HCT116 (cell line): ENCODE measurements around the gene TMEM256. TPM values are rescaled to one million over a fixed set of nuclear protein-coding genes. Genes with fewer than 3 reads are reported as not detected.
A peak's percentile ranks its signal among the peaks of the same experiment; 100 is the strongest.

Source experiments
- ATAC-seq: fragments of 200-7000 bp; cut with Tn5 transposase; 2 replicates; pipeline ENCODE4 v1.9.1; 2020; ENCODE audit warnings: mild to moderate bottlenecking, moderate library complexity
- BruUV-seq: library from RNA; stranded (reverse); fragments of 400-500 nt; replicated peaks from 2 replicates; lab custom pipeline; 2021; lab: Mats Ljungman, UMichigan
- CTCF ChIA-PET: fragments of 300-600 bp; sonication (Branson Sonifier 250); formaldehyde crosslinking; loops from one replicate; lab custom pipeline; 2021; ENCODE audit warnings: antibody characterized with exemption; lab: Charles Lee
- POLR2A ChIA-PET: fragments of 300-600, 350-600 bp; sonication (Branson Sonifier 250); formaldehyde crosslinking; loops from one replicate; lab custom pipeline; 2021; ENCODE audit warnings: antibody characterized with exemption; lab: Charles Lee
- RAD21 ChIA-PET, 2 experiments: fragments of 300-600 bp; sonication (Branson Sonifier 250); formaldehyde crosslinking; loops; one replicate each; lab custom pipeline; 2023; ENCODE audit warnings: low total read pairs in 2 of 2; ENCODE audit not compliant: uncharacterized antibody in 2 of 2, unreplicated experiment in 2 of 2, low non-redundant PET in 1 of 2; lab: Charles Lee
- DNase-seq: peaks from one replicate; pipeline ENCODE4 v3.0.0-alpha.2; 2010; ENCODE audit warnings: low read depth, low spot score
- H2AFZ ChIP-seq: fragments of 200-600 bp; shearing (Covaris generic), sonication (generic); 2 replicates; pipeline ENCODE4 v1.6.1; 2017; ENCODE audit warnings: low read depth, mixed run types, mixed read lengths, antibody characterized with exemption, low read length; ENCODE audit not compliant: poor library complexity, severe bottlenecking
- H3K27ac ChIP-seq: 2 replicates; pipeline ENCODE4 v1.5.1; 2012; ENCODE audit warnings: low read depth, low read length
- H3K27me3 ChIP-seq: fragments of 200-600 bp; sonication (generic); 2 replicates; pipeline ENCODE4 v1.6.1; 2016; ENCODE audit warnings: mixed run types, low read length, mixed read lengths; ENCODE audit not compliant: insufficient read depth
- H3K36me3 ChIP-seq, 2 experiments: fragments of 200-500 bp in 1 of 2; fragments of 200-600 bp in 1 of 2; sonication (Bioruptor generic) in 1 of 2; sonication (generic) in 1 of 2; 2 replicates each; pipeline versions ENCODE4 v1.5.1 to v1.6.1; 2014 to 2016; ENCODE audit warnings: low read length in 2 of 2, inconsistent platforms in 1 of 2, mixed read lengths in 1 of 2, mixed run types in 1 of 2; ENCODE audit not compliant: insufficient read depth in 2 of 2, control insufficient read depth in 1 of 2
- H3K4me1 ChIP-seq, 2 experiments: fragments of 200-600 bp in 1 of 2; sonication (generic) in 1 of 2; 2 replicates each; pipeline versions ENCODE4 v1.5.1 to v1.6.1; 2012 to 2017; ENCODE audit warnings: low read length in 2 of 2, inconsistent platforms in 1 of 2, mild to moderate bottlenecking in 1 of 2, mixed read lengths in 1 of 2, mixed run types in 1 of 2, moderate library complexity in 1 of 2; ENCODE audit not compliant: insufficient read depth in 2 of 2, control insufficient read depth in 1 of 2
- H3K4me2 ChIP-seq: fragments of 200-600 bp; sonication (generic); 2 replicates; pipeline ENCODE4 v1.6.1; 2017; ENCODE audit warnings: mixed run types, low read length, mixed read lengths
- H3K4me3 ChIP-seq, 2 experiments: fragments of 200-600 bp in 1 of 2; sonication (generic) in 1 of 2; replicated peaks in 1 of 2; 2 replicates each; pipeline ENCODE4 v1.5.1; 2011 to 2016; ENCODE audit warnings: low read length in 2 of 2, control low read depth in 1 of 2, low read depth in 1 of 2, mild to moderate bottlenecking in 1 of 2, mixed read lengths in 1 of 2, mixed run types in 1 of 2
- H3K79me2 ChIP-seq: fragments of 200-600 bp; sonication (generic); 2 replicates; pipeline ENCODE4 v1.6.1; 2017; ENCODE audit warnings: mild to moderate bottlenecking, mixed run types, low read length, moderate library complexity, mixed read lengths; ENCODE audit not compliant: insufficient read depth
- H3K9ac ChIP-seq: fragments of 200-600 bp; sonication (generic); 2 replicates; pipeline ENCODE4 v1.6.1; 2016; ENCODE audit warnings: low read length, mixed read lengths
- H3K9me2 ChIP-seq: fragments of 200-600 bp; sonication (generic), shearing (Covaris generic); 2 replicates; pipeline ENCODE4 v1.6.1; 2017; ENCODE audit warnings: mixed run types, mild to moderate bottlenecking, moderate library complexity; ENCODE audit not compliant: insufficient read depth
- H3K9me3 ChIP-seq, 2 experiments: fragments of 200-500 bp in 1 of 2; fragments of 200-600 bp in 1 of 2; sonication (Bioruptor generic) in 1 of 2; sonication (generic) in 1 of 2; 2 replicates each; pipeline ENCODE4 v1.6.1; 2014 to 2017; ENCODE audit warnings: low read length in 2 of 2, mixed read lengths in 2 of 2, inconsistent platforms in 1 of 2, low read depth in 1 of 2, mild to moderate bottlenecking in 1 of 2, mixed run types in 1 of 2, moderate library complexity in 1 of 2; ENCODE audit not compliant: control insufficient read depth in 1 of 2, insufficient read depth in 1 of 2
- H4K20me1 ChIP-seq: fragments of 200-600 bp; sonication (generic), shearing (Covaris generic); 2 replicates; pipeline ENCODE4 v1.6.1; 2017; ENCODE audit warnings: mixed run types, mild to moderate bottlenecking, moderate library complexity; ENCODE audit not compliant: insufficient read depth
- CBX3 ChIP-seq: IDR thresholded peaks from 2 replicates; pipeline ENCODE4 v1.6.1; 2012; ENCODE audit warnings: low read depth
- CEBPB ChIP-seq: IDR thresholded peaks from 2 replicates; pipeline ENCODE4 v1.6.1; 2012; ENCODE audit warnings: low read depth
- CTCF ChIP-seq, 3 experiments: fragments of 200-600 bp in 1 of 3; sonication (generic) in 1 of 3; IDR thresholded peaks in 2 of 3; conservative IDR thresholded peaks in 1 of 3; 2 replicates each; pipeline ENCODE4 v1.5.1; 2012 to 2017; ENCODE audit warnings: low read depth in 2 of 3, low read length in 2 of 3, antibody characterized with exemption in 1 of 3, borderline replicate concordance in 1 of 3, control low read depth in 1 of 3, mild to moderate bottlenecking in 1 of 3, mixed read lengths in 1 of 3, mixed run types in 1 of 3, moderate library complexity in 1 of 3; ENCODE audit not compliant: insufficient read depth in 1 of 3
- ELF1 ChIP-seq: IDR thresholded peaks from 2 replicates; pipeline ENCODE4 v1.6.1; 2012; ENCODE audit warnings: low read depth, borderline replicate concordance
- FOSL1 ChIP-seq: IDR thresholded peaks from 2 replicates; pipeline ENCODE4 v1.6.1; 2012; ENCODE audit warnings: low read depth
- JUND ChIP-seq: IDR thresholded peaks from 2 replicates; pipeline ENCODE4 v1.6.1; 2012
- POLR2A ChIP-seq: IDR thresholded peaks from 2 replicates; pipeline ENCODE4 v1.7.0; 2011; ENCODE audit warnings: borderline replicate concordance; ENCODE audit not compliant: insufficient read depth, insufficient read length; ENCODE audit errors: extremely low read depth
- POLR2AphosphoS5 ChIP-seq: IDR thresholded peaks from 2 replicates; pipeline ENCODE4 v1.6.1; 2011; ENCODE audit warnings: mild to moderate bottlenecking, low read depth, low read length, moderate library complexity
- RAD21 ChIP-seq: IDR thresholded peaks from 2 replicates; pipeline ENCODE4 v1.6.1; 2012; ENCODE audit warnings: low read depth, mild to moderate bottlenecking
- SRF ChIP-seq: IDR thresholded peaks from 2 replicates; pipeline ENCODE4 v1.6.1; 2012; ENCODE audit warnings: low read depth
- TCF7L2 ChIP-seq: IDR thresholded peaks from 2 replicates; pipeline ENCODE4 v1.7.0; 2011; ENCODE audit warnings: borderline replicate concordance, inconsistent platforms; ENCODE audit not compliant: insufficient read depth, insufficient read length; ENCODE audit errors: extremely low read depth
- YY1 ChIP-seq: IDR thresholded peaks from 2 replicates; pipeline ENCODE4 v1.6.1; 2011; ENCODE audit warnings: low read length, low read depth, moderate library complexity, mild to moderate bottlenecking; ENCODE audit not compliant: insufficient replicate concordance; ENCODE audit errors: extremely low read depth
- ZNF274 ChIP-seq: fragments of 200-500 bp; sonication (Bioruptor generic); IDR thresholded peaks from 2 replicates; pipeline ENCODE4 v1.6.1; 2014; ENCODE audit warnings: mild to moderate bottlenecking, low read depth, low read length, inconsistent platforms
- intact Hi-C: fragments of 100-400 bp; cut with micrococcal nuclease; formaldehyde crosslinking; loops from 2 replicates; pipeline ENCODE4 v1.10.0; 2022
- total RNA-seq: library from RNA; stranded (reverse); gene quantifications from one replicate; pipeline ENCODE4 v1.2.1, GENCODE V29; 2021; ENCODE audit not compliant: unreplicated experiment

The TMEM256 gene
- total RNA-seq, 1 experiment from 2014 or later: 110 TPM

GRCh38 chr17:7356756-7357155 lies 47.1 kb downstream of the TMEM256 start:
- DNase-seq (no peak), ATAC-seq (no peak)
- no peak overlapping the region for H3K27ac ChIP-seq
- H3K27me3 ChIP-seq: no peaks in the 10 kb centered on the region
- no peak overlapping the region for H3K4me3 ChIP-seq
- ChIA-PET CTCF (interaction anchor here (0.6 to 2.9 kb wide), 8 partner anchors 14 to 204 kb away, joined by 3 to 21 read pairs (median 6); partner anchors contain the start of genes NEURL4, SENP3 and TMEM102), POLR2A (interaction anchor here (0.7 to 0.8 kb wide), 2 partner anchors 79 to 227 kb away, joined by 3 to 4 read pairs; partner anchors contain the start of genes MPDU1 and TMEM102), RAD21 (interaction anchor here in 1 of 2 experiments (0.7 to 2.0 kb wide), 2 partner anchors 46 to 79 kb away, joined by 4 to 6 read pairs; partner anchors contain the start of gene TMEM102)
- no peaks in the 10 kb centered on the region for H3K9me2 ChIP-seq
- peaks cover 23 to 48% of the 10 kb centered on the region in 2 experiments for H3K4me1 ChIP-seq
- no peaks in the 10 kb centered on the region for H3K9me3 ChIP-seq
- H3K79me2 ChIP-seq: peaks cover 6% of the 10 kb centered on the region; the same call in 1 of the 2 replicates
- BruUV-seq: no TSS peak
- H2AFZ ChIP-seq: no peak overlapping the region
- peak overlapping the region; percentile 60; the same call in 1 of the 2 replicates for H3K4me2 ChIP-seq
- no peaks in the 10 kb centered on the region for H4K20me1 ChIP-seq
- intact Hi-C loops: loop anchor here (1.0 to 5.0 kb wide), 4 partner anchors 36 to 205 kb away; partner anchors contain the start of genes PLSCR3, SENP3 and ZBTB4
- H3K36me3 ChIP-seq: no peaks in the 10 kb centered on the region
- H3K9ac ChIP-seq: no peak overlapping the region
- TF ChIP-seq SRF (no peak), CBX3 (no peak), POLR2AphosphoS5 (no peak), CEBPB (no peak), RAD21 (no peak), TCF7L2 (no peak), CTCF (IDR thresholded peaks at IDR 0.05 in 2 of 3, conservative IDR thresholded peaks at IDR 0.05 in 1 of 3; ENCODE audit: borderline replicate concordance in 1 of 3, insufficient read depth in 1 of 3, low read depth in 2 of 3, low read length in 2 of 3) (no peak), ELF1 (no peak), JUND (no peak), YY1 (no peak), POLR2A (no peak), ZNF274 (no peak), FOSL1 (no peak)
